Suprapubic skin (tissue), 4 donors: ENCODE measurements around the gene APLF.

Source experiments
- CTCF ChIP-seq, 2 donors: fragments of 200-600 bp in 1 of 2; fragments of 450-650 bp in 1 of 2; sonication (generic) in 1 of 2; IDR thresholded peaks; one replicate each; pipeline ENCODE4 v1.5.1; 2016 to 2019; ENCODE audit warnings: antibody characterized with exemption in 2 of 2, mild to moderate bottlenecking in 1 of 2, moderate library complexity in 1 of 2
- EP300 ChIP-seq: sonication (generic); formaldehyde crosslinking; IDR thresholded peaks from one replicate; pipeline ENCODE4 v1.6.1; 2017; ENCODE audit warnings: antibody characterized with exemption
- POLR2A ChIP-seq, 2 donors: fragments of 450-650 bp; IDR thresholded peaks; one replicate each; pipeline ENCODE4 v1.6.1; 2017; ENCODE audit warnings: antibody characterized with exemption in 2 of 2, mild to moderate bottlenecking in 2 of 2, moderate library complexity in 2 of 2
- POLR2AphosphoS5 ChIP-seq, 3 donors: sonication (generic); formaldehyde crosslinking; IDR thresholded peaks; one replicate each; pipeline ENCODE4 v1.6.1; 2017; ENCODE audit warnings: antibody characterized with exemption in 3 of 3

GRCh38 chr2:68475576-68475975, 8.2 kb downstream of the APLF start:
- TF ChIP-seq EP300: no peak
- TF ChIP-seq CTCF (IDR thresholded peaks at IDR 0.05): no peak
- TF ChIP-seq POLR2A (IDR thresholded peaks at IDR 0.05): no peak
- TF ChIP-seq POLR2AphosphoS5 (IDR thresholded peaks at IDR 0.05): no peak
